IMR-90 (cell line): ENCODE measurements around the gene NCOA3. TPM values are rescaled to one million over a fixed set of nuclear protein-coding genes. Genes with fewer than 3 reads are reported as not detected.

ENCODE experiments used
- ATAC-seq: fragments of 200-7000 bp; cut with Tn5 transposase; 2 replicates; pipeline ENCODE4 v1.9.1; 2020; ENCODE audit warnings: low read depth, mild to moderate bottlenecking, moderate library complexity
- BruUV-seq: library from RNA; stranded (reverse); fragments of 400-500 nt; replicated peaks from 2 replicates; lab custom pipeline; 2021; lab: Mats Ljungman, UMichigan
- CTCF ChIA-PET: fragments of 300-600 bp; formaldehyde crosslinking; extraction: SDS; loops from one replicate; lab custom pipeline; 2021; ENCODE audit warnings: antibody characterized with exemption; lab: Yijun Ruan, JAX
- POLR2A ChIA-PET: fragments of 300-600 bp; sonication (Branson Sonifier 250); formaldehyde crosslinking; loops from one replicate; lab custom pipeline; 2022; ENCODE audit warnings: antibody characterized with exemption; ENCODE audit not compliant: unreplicated experiment; lab: Charles Lee
- DNase-seq: peaks from one replicate; pipeline ENCODE4 v3.0.0; 2013
- H2AFZ ChIP-seq: replicated peaks from 2 replicates; pipeline ENCODE3; 2013; ENCODE audit warnings: low read length, mild to moderate bottlenecking; ENCODE audit not compliant: poor library complexity
- H2AK5ac ChIP-seq: 2 replicates; pipeline ENCODE4 v1.6.1; 2013; ENCODE audit warnings: low read depth, low read length, inconsistent platforms
- H2AK9ac ChIP-seq: replicated peaks from 2 replicates; pipeline ENCODE3; 2013; ENCODE audit warnings: mild to moderate bottlenecking, low read depth, low read length, moderate library complexity; ENCODE audit not compliant: poor library complexity
- H2BK120ac ChIP-seq: 2 replicates; pipeline ENCODE4 v1.6.1; 2013; ENCODE audit warnings: low read depth, low read length, inconsistent platforms
- H2BK15ac ChIP-seq: 3 replicates; pipeline ENCODE4 v1.6.1; 2013; ENCODE audit warnings: low read depth, low read length, inconsistent platforms
- H2BK20ac ChIP-seq: 2 replicates; pipeline ENCODE4 v1.6.1; 2013; ENCODE audit warnings: low read depth, mild to moderate bottlenecking, inconsistent platforms, low read length, moderate library complexity
- H2BK5ac ChIP-seq: 2 replicates; pipeline ENCODE4 v1.6.1; 2013; ENCODE audit warnings: mild to moderate bottlenecking, low read depth, low read length, inconsistent platforms; ENCODE audit not compliant: poor library complexity, severe bottlenecking
- H3K14ac ChIP-seq: replicated peaks from 2 replicates; pipeline ENCODE4 v1.6.1; 2013; ENCODE audit warnings: low read depth, low read length, inconsistent platforms
- H3K18ac ChIP-seq: 2 replicates; pipeline ENCODE4 v1.6.1; 2013; ENCODE audit warnings: low read depth, low read length, control low read depth
- H3K23ac ChIP-seq: 2 replicates; pipeline ENCODE4 v1.6.1; 2013; ENCODE audit warnings: low read depth, low read length, inconsistent platforms
- H3K27ac ChIP-seq: 2 replicates; pipeline ENCODE4 v1.5.1; 2013; ENCODE audit warnings: mild to moderate bottlenecking, control low read depth, low read length; ENCODE audit not compliant: insufficient read depth
- H3K27me3 ChIP-seq: 2 replicates; pipeline ENCODE4 v1.6.1; 2013; ENCODE audit warnings: low read length; ENCODE audit not compliant: control insufficient read depth, insufficient read depth
- H3K36me3 ChIP-seq: 2 replicates; pipeline ENCODE4 v1.6.1; 2013; ENCODE audit warnings: low read length, mixed read lengths; ENCODE audit not compliant: control insufficient read depth, insufficient read depth
- H3K4ac ChIP-seq: 2 replicates; pipeline ENCODE4 v1.6.1; 2013; ENCODE audit warnings: low read depth, low read length, inconsistent platforms
- H3K4me1 ChIP-seq: 2 replicates; pipeline ENCODE4 v1.6.1; 2013; ENCODE audit warnings: low read length, mixed read lengths; ENCODE audit not compliant: control insufficient read depth, insufficient read depth
- H3K4me2 ChIP-seq: 2 replicates; pipeline ENCODE4 v1.6.1; 2013; ENCODE audit warnings: low read depth, mild to moderate bottlenecking, control low read depth, low read length, moderate library complexity
- H3K4me3 ChIP-seq: 2 replicates; pipeline ENCODE4 v1.5.1; 2013; ENCODE audit warnings: low read depth, mild to moderate bottlenecking, control low read depth, low read length, moderate library complexity; ENCODE audit not compliant: insufficient read depth
- H3K56ac ChIP-seq: 2 replicates; pipeline ENCODE4 v1.6.1; 2013; ENCODE audit warnings: low read length, inconsistent platforms; ENCODE audit not compliant: insufficient read depth; ENCODE audit errors: extremely low read depth
- H3K79me1 ChIP-seq, 2 experiments: 2 replicates each; pipeline ENCODE4 v1.6.1; 2013; ENCODE audit warnings: low read length in 2 of 2, inconsistent platforms in 1 of 2, low read depth in 1 of 2
- H3K9ac ChIP-seq: 2 replicates; pipeline ENCODE4 v1.6.1; 2013; ENCODE audit warnings: low read depth, low read length, control low read depth
- H3K9me1 ChIP-seq: 2 replicates; pipeline ENCODE4 v1.6.1; 2013; ENCODE audit warnings: low read length, inconsistent platforms; ENCODE audit not compliant: insufficient read depth
- H3K9me3 ChIP-seq: 2 replicates; pipeline ENCODE4 v1.6.1; 2013; ENCODE audit warnings: low read length; ENCODE audit not compliant: control insufficient read depth, insufficient read depth
- H4K20me1 ChIP-seq: 2 replicates; pipeline ENCODE4 v1.6.1; 2013; ENCODE audit warnings: low read length, inconsistent platforms; ENCODE audit not compliant: insufficient read depth
- H4K5ac ChIP-seq: 2 replicates; pipeline ENCODE4 v1.6.1; 2013; ENCODE audit warnings: mild to moderate bottlenecking, low read depth, low read length, control low read depth
- H4K8ac ChIP-seq, 2 experiments: 2 replicates each; pipeline ENCODE4 v1.6.1; 2013; ENCODE audit warnings: low read depth in 2 of 2, low read length in 2 of 2, control low read depth in 1 of 2, inconsistent platforms in 1 of 2
- H4K91ac ChIP-seq: 2 replicates; pipeline ENCODE4 v1.6.1; 2013; ENCODE audit warnings: low read depth, low read length, inconsistent platforms; ENCODE audit not compliant: insufficient read depth
- NFE2L2 ChIP-seq: fragments of 150-350 bp; IDR thresholded peaks from 2 replicates; pipeline ENCODE4 v1.6.1; 2016; ENCODE audit warnings: low read depth, mild to moderate bottlenecking, low read length
- RCOR1 ChIP-seq: IDR thresholded peaks from 2 replicates; pipeline ENCODE4 v1.6.1; 2012; ENCODE audit warnings: mild to moderate bottlenecking, low read length, improper control_type of control experiment; ENCODE audit not compliant: insufficient replicate concordance
- SMC3 ChIP-seq: fragments of 150-350 bp; IDR thresholded peaks from 2 replicates; pipeline ENCODE4 v1.6.1; 2016; ENCODE audit warnings: low read depth, mild to moderate bottlenecking, antibody characterized with exemption, low read length, moderate library complexity
- USF2 ChIP-seq: fragments of 150-350 bp; IDR thresholded peaks from 2 replicates; pipeline ENCODE4 v1.6.1; 2017; ENCODE audit warnings: mild to moderate bottlenecking, antibody characterized with exemption, low read length, low read depth
- WGBS, 2 experiments: methylation state at CpG; one replicate each; pipeline versions ENCODE4 v1.1.5 to v1.1.7; 2013; ENCODE audit warnings: missing lambda C conversion rate in 2 of 2; ENCODE audit not compliant: insufficient read length in 1 of 2; ENCODE audit errors: extremely low coverage in 2 of 2; 5-methylcytosine and 5-hydroxymethylcytosine counted together
- dilution Hi-C: fragments of 300-500 bp; cut with HindIII; formaldehyde crosslinking; loops from one replicate; pipeline ENCODE4 v1.14.3; 2018; ENCODE audit warnings: low sequenced_read_pairs; ENCODE audit not compliant: unreplicated experiment
- in situ Hi-C: fragments of 300-500 bp; cut with MboI; formaldehyde crosslinking; loops from 3 replicates; pipeline ENCODE4 v1.14.3; 2019; ENCODE audit warnings: low sequenced_read_pairs, inconsistent platforms, mixed read lengths
- intact Hi-C: fragments of 100-400 bp; cut with micrococcal nuclease; formaldehyde crosslinking; loops from 2 replicates; pipeline ENCODE4 v1.10.0; 2022
- polyA plus RNA-seq, 3 experiments: library from polyadenylated mRNA; depleted of rRNA; stranded (reverse); fragments of >200 nt; gene quantifications; 2 replicates each; pipeline ENCODE4 v1.2.3, GENCODE V29; 2012; ENCODE audit warnings: low replicate concordance in 1 of 3
- total RNA-seq: library from RNA; depleted of rRNA; stranded (reverse); fragments of >200 nt; gene quantifications from 2 replicates; pipeline ENCODE4 v1.2.3, GENCODE V29; 2012

NCOA3 gene
- total and polyA plus RNA-seq, 2 of the 4 experiments (the other 2 are of a cell fraction) = 8.8 to 29.0 TPM

GRCh38 chr20:47480239-47480638, 21.4 kb upstream of the NCOA3 start:
- in situ Hi-C loops (no loop called here), intact Hi-C loops (no loop called here), dilution Hi-C loops (no loop called here)
- no peak overlapping the region for H2AFZ ChIP-seq
- CTCF ChIA-PET = no interaction called here
- no CpG with 5 or more reads among the region's 6 CpGs for WGBS, 2 experiments
- no peaks in the 10 kb centered on the region for H3K36me3 ChIP-seq
- H2AK5ac ChIP-seq = no peak overlapping the region
- no peak overlapping the region for H3K9ac ChIP-seq
- H3K14ac ChIP-seq = no peak overlapping the region
- H3K4me2 ChIP-seq = no peak overlapping the region
- H2BK5ac ChIP-seq = no peak overlapping the region
- no peak overlapping the region for H3K23ac ChIP-seq
- no peak overlapping the region for H3K4me3 ChIP-seq
- no peak overlapping the region for H3K18ac ChIP-seq
- DNase-seq (no peak), ATAC-seq (no peak)
- H3K9me1 ChIP-seq = no peaks in the 10 kb centered on the region
- no peak overlapping the region for H3K27ac ChIP-seq
- H4K5ac ChIP-seq = no peak overlapping the region
- BruUV-seq = no TSS peak
- no peak overlapping the region for H2BK15ac ChIP-seq
- no peak overlapping the region for H3K4ac ChIP-seq
- H2AK9ac ChIP-seq = no peak overlapping the region
- H4K20me1 ChIP-seq = no peaks in the 10 kb centered on the region
- no peaks in the 10 kb centered on the region for H3K9me3 ChIP-seq
- no peak overlapping the region for H3K56ac ChIP-seq
- H2BK20ac ChIP-seq = no peak overlapping the region
- no peaks in the 10 kb centered on the region for H3K4me1 ChIP-seq
- no peak overlapping the region for H4K8ac ChIP-seq
- POLR2A ChIA-PET = no interaction called here
- TF ChIP-seq USF2 = no peak
- TF ChIP-seq SMC3 = no peak
- TF ChIP-seq RCOR1 = no peak
- no peak for TF ChIP-seq NFE2L2
- H2BK120ac ChIP-seq = no peak overlapping the region
- H3K27me3 ChIP-seq = peaks cover 4% of the 10 kb centered on the region
- no peak overlapping the region for H4K91ac ChIP-seq
- no peaks in the 10 kb centered on the region for H3K79me1 ChIP-seq
